LNCaP clone FGC (cell line): Measurements from ENCODE around the gene UBE2G1.

Experiments
- DNase-seq: peaks from one replicate; pipeline ENCODE4 v3.0.0-alpha.2; 2011; ENCODE audit warnings: low read depth
- H3K4me3 ChIP-seq: 2 replicates; pipeline ENCODE4 v1.5.1; 2011; ENCODE audit warnings: mild to moderate bottlenecking, low read depth, low read length, control low read depth
- CTCF ChIP-seq: IDR thresholded peaks from 2 replicates; pipeline ENCODE4 v1.5.1; 2012; ENCODE audit warnings: mild to moderate bottlenecking; ENCODE audit not compliant: control insufficient read depth, insufficient read depth; ENCODE audit errors: extremely low read depth

Gene UBE2G1

DNA sequence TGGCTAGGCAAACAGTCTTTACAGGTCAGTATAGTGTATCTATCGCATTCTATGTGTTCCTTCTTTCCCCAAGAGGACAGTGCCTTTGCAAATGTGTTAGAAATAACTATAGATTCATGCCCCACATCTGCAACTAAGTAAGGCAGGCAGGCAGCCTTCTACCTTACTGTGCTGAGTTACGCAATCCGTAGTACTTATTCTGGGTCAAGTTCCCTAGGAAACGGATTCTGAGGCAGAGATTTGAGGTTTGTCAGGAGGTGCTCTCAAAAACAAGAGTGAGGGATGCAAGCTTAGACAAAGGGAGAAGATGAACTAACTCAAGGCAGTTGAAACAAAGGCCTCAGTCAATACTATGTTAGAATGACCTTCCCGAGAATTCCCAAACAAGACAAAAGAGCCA, 90.0 kb downstream of the UBE2G1 start:
- H3K4me3 ChIP-seq = no peak overlapping the region
- TF ChIP-seq CTCF = no peak
- DNase-seq = no peak

DNA sequence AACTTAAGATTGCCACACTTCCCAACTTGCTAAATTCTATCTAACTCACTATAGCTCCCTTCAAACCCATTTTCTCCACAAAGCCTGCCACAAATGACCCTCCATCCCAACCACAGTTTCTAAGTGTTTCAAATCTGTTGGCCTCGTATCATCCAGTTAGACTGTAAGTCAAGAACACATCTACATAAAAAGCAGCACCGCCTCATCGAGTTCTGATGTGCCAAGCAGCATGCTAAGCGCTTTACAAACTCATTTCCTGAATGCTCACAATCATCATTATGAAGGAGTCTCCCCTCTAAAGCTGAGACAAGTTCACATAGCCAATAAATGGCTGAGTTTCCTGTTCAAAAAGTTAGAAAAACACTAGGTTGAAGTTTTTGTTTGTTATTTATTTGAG, 93.5 kb downstream of the UBE2G1 start:
- no peak overlapping the region for H3K4me3 ChIP-seq
- no peak for DNase-seq
- TF ChIP-seq CTCF = no peak

GRCh38 chr17:4272213-4272971, 94.1 kb downstream of the UBE2G1 start:
- no peak overlapping the region for H3K4me3 ChIP-seq
- no peak for TF ChIP-seq CTCF
- DNase-seq = peak; percentile 15

GRCh38 chr17:4270736-4271135, 95.7 kb downstream of the UBE2G1 start:
- no peak for TF ChIP-seq CTCF
- no peak overlapping the region for H3K4me3 ChIP-seq
- no peak for DNase-seq

DNA sequence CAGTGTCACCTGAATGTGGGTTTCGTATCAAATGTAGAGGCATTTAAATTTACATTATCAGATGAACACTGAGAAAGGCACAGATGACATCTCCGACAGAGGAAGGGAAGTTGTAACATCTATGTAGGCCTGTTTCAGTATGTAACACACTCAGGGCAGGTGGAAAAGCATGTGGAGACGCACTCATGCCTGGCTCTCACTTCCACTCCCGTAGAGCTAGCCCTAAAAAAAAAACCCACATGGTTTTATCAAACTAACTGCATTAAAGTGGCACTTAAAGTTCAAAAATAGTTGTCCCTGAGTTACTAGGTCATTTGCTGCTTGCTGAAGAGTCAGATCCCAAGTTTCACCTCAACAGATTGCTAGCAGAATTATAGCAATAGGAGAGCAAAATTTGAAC, 96.6 kb downstream of the UBE2G1 start:
- TF ChIP-seq CTCF = no peak
- DNase-seq = no peak
- no peak overlapping the region for H3K4me3 ChIP-seq

GRCh38 chr17:4267402-4267801, 99.1 kb downstream of the UBE2G1 start:
- TF ChIP-seq CTCF = no peak
- DNase-seq = no peak
- H3K4me3 ChIP-seq = no peak overlapping the region

DNA sequence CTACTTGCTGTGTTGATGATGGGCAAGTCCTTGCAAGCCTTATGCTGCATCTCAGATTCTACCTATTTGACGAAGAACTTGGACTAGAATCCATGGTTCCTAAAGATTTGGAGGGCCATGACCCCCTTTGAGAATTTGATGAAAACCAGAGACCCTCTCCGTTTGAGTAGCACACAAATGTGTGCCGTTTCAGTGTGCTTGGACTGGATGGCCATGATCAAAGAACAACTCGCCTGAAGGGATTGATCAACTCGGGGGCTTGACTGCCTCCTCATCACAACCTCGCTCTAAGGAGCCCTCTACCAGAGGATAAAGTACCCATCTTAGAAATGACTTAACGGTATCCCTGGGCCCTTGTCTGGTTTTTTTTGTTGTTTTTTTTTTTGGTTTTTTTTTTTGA, 99.9 kb downstream of the UBE2G1 start:
- no peak for TF ChIP-seq CTCF
- no peak overlapping the region for H3K4me3 ChIP-seq
- no peak for DNase-seq
